Lung microvascular endothelial cell (primary cell): ENCODE measurements around the gene DSCAML1. TPM values are rescaled to one million over a fixed set of nuclear protein-coding genes. Genes with fewer than 3 reads are reported as not detected.
"Not testable (repeated sequence)": the region's sequence is repeated elsewhere in the genome, so short reads cannot be mapped to it uniquely, and the experiment has no call there.

Experiments
- DNase-seq, 2 donors: peaks; one replicate each; pipeline versions ENCODE4 v3.0.0 to v3.0.0-alpha.2; 2010; ENCODE audit warnings: low read depth in 2 of 2
- total RNA-seq: library from RNA; depleted of rRNA; stranded (reverse); fragments of >200 nt; gene quantifications from 2 replicates; pipeline ENCODE4 v1.2.1, GENCODE V29; 2014

DSCAML1 gene
- total RNA-seq, 1 donor from 2014 or later, result under 0.01 TPM

- peak; percentile 77 to 83 for DNase-seq
These were observed 22.4 kb upstream of the DSCAML1 start for GRCh38 chr11:117819096-117820040.

- peak; percentile 62 to 84 for DNase-seq
These were observed 21.2 kb upstream of the DSCAML1 start for GRCh38 chr11:117818041-117818873.

GRCh38 chr11:117817368-117818040, 20.5 kb upstream of the DSCAML1 start:
- peak; percentile 82 to 84 for DNase-seq

GRCh38 chr11:117816846-117817367, 19.9 kb upstream of the DSCAML1 start:
- DNase-seq, result no peak

- peak in 1 of 2 donors; percentile 34 for DNase-seq
These were observed 19.2 kb upstream of the DSCAML1 start for GRCh38 chr11:117816151-117816741.

GRCh38 chr11:117815262-117815803, 18.3 kb upstream of the DSCAML1 start:
- DNase-seq, result peak in 1 of 2 donors; percentile 23

- DNase-seq, result peak; percentile 26 to 41
These were observed 17.8 kb upstream of the DSCAML1 start for GRCh38 chr11:117814766-117815261.

- DNase-seq, result no peak
These were observed 17.3 kb upstream of the DSCAML1 start for GRCh38 chr11:117814204-117814765.

- DNase-seq, result not testable (repeated sequence)
These were observed 13.0 kb upstream of the DSCAML1 start for GRCh38 chr11:117810056-117810451.

GRCh38 chr11:117809236-117810055, 12.4 kb upstream of the DSCAML1 start:
- peak; percentile 21 to 56 for DNase-seq

- no peak for DNase-seq
These were observed 11.8 kb upstream of the DSCAML1 start for GRCh38 chr11:117808784-117809183.

- peak; percentile 60 to 72 for DNase-seq
These were observed 10.7 kb upstream of the DSCAML1 start for GRCh38 chr11:117807482-117808327.

- no peak for DNase-seq
These were observed 9.8 kb upstream of the DSCAML1 start for GRCh38 chr11:117806846-117807245.

- DNase-seq, result peak in 1 of 2 donors; percentile 24
These were observed 8.0 kb upstream of the DSCAML1 start for GRCh38 chr11:117805045-117805444.

- no peak for DNase-seq
These were observed 6.9 kb upstream of the DSCAML1 start for GRCh38 chr11:117803896-117804295.

- DNase-seq, result no peak
These were observed 2.6 kb upstream of the DSCAML1 start for GRCh38 chr11:117799634-117800033.

- no peak for DNase-seq
These were observed 552 bp downstream of the DSCAML1 start for GRCh38 chr11:117796456-117796871.
